ENCODE data around the gene MAN1B1. TPM values are rescaled to one million over a fixed set of nuclear protein-coding genes. Genes with fewer than 3 reads are reported as not detected.
A peak's percentile ranks its signal among the peaks of the same experiment; 100 is the strongest.

MAN1B1 gene
- total RNA-seq, 1 donor from 2014 or later: 58.9 TPM

GRCh38 chr9:137070201-137070905 lies 16.4 kb upstream of the MAN1B1 start, which contains the start of gene SAPCD2:
TSS of gene SAPCD2 (minus strand) at chr9:137070557. CDS start at chr9:137070460, 97 bp downstream.
- H3K27ac Mint-ChIP-seq: peak within 1 kb of the TSS; percentile 71
- H3K9me3 Mint-ChIP-seq: no peaks in the 10 kb centered on the region
- H3K36me3 Mint-ChIP-seq: no peaks in the 10 kb centered on the region
- peaks cover 12% of the 10 kb centered on the region for H3K4me1 Mint-ChIP-seq (ENCODE audit: unreplicated experiment)
- DNase-seq (ENCODE audit: extremely low spot score, unreplicated experiment): no peak
- H3K27me3 Mint-ChIP-seq: peaks cover 19% of the 10 kb centered on the region
- peak within 1 kb of the TSS; percentile 86 for H3K4me3 Mint-ChIP-seq
- no peak for TF ChIP-seq CTCF (conservative IDR thresholded peaks at IDR 0.05)

GRCh38 chr9:137070906-137071275 lies 15.9 kb upstream of the MAN1B1 start:
- peaks cover 22% of the 10 kb centered on the region for H3K27me3 Mint-ChIP-seq
- DNase-seq (ENCODE audit: extremely low spot score, unreplicated experiment): no peak
- peak overlapping the region; percentile 86 for H3K4me3 Mint-ChIP-seq
- peak overlapping the region; percentile 71 for H3K27ac Mint-ChIP-seq
- peaks cover 12% of the 10 kb centered on the region for H3K4me1 Mint-ChIP-seq (ENCODE audit: unreplicated experiment)
- no peaks in the 10 kb centered on the region for H3K36me3 Mint-ChIP-seq
- peak; percentile 64 for TF ChIP-seq CTCF (conservative IDR thresholded peaks at IDR 0.05)
- H3K9me3 Mint-ChIP-seq: no peaks in the 10 kb centered on the region

DNA sequence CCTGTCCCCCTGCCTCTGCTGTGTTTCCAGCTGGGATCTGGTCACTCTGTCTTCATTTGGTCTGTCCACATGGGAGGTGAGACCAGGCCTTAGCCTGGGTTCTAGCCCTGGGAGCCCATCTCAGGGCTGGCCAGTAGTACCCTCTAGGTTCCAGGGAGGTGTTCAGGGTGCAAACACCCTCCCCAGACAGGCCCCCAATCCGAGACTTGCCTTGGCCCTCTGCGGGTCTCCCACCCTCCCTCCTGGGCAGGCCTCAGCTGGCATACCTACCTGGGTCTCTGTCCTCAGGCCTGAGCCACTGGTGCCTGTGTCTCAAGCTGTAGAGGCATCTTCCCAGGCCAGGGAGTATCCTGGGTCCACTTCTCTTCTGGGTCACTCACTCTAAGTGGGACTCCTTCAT lies 15.5 kb upstream of the MAN1B1 start:
- Mint-ChIP-seq H3K27ac (peak overlapping the region; percentile 71), H3K9me3 (no peaks in the 10 kb centered on the region), H3K4me3 (peak overlapping the region; percentile 86), H3K4me1 (ENCODE audit: unreplicated experiment) (peaks cover 12% of the 10 kb centered on the region), H3K27me3 (peaks cover 26% of the 10 kb centered on the region), H3K36me3 (no peaks in the 10 kb centered on the region)
- no peak for TF ChIP-seq CTCF (conservative IDR thresholded peaks at IDR 0.05)
- DNase-seq (ENCODE audit: extremely low spot score, unreplicated experiment): no peak

GRCh38 chr9:137073992-137074399 lies 12.8 kb upstream of the MAN1B1 start:
- peaks cover 37% of the 10 kb centered on the region for H3K27me3 Mint-ChIP-seq

GRCh38 chr9:137074657-137075274 lies 12.0 kb upstream of the MAN1B1 start:
- DNase-seq (ENCODE audit: extremely low spot score, unreplicated experiment): no peak
- Mint-ChIP-seq H3K9me3 (no peaks in the 10 kb centered on the region), H3K36me3 (no peaks in the 10 kb centered on the region), H3K4me1 (ENCODE audit: unreplicated experiment) (peaks cover 8% of the 10 kb centered on the region), H3K27ac (peak overlapping the region; percentile 50), H3K4me3 (peak overlapping the region; percentile 17), H3K27me3 (peaks cover 44% of the 10 kb centered on the region)
- TF ChIP-seq CTCF (conservative IDR thresholded peaks at IDR 0.05): no peak

More at GRCh38 chr9:137073992-137074399, 12.8 kb upstream of the MAN1B1 start:
- Mint-ChIP-seq H3K4me3 (no peak overlapping the region), H3K27ac (no peak overlapping the region), H3K36me3 (no peaks in the 10 kb centered on the region), H3K4me1 (ENCODE audit: unreplicated experiment) (peaks cover 8% of the 10 kb centered on the region), H3K9me3 (no peaks in the 10 kb centered on the region)
- TF ChIP-seq CTCF (conservative IDR thresholded peaks at IDR 0.05): no peak
- no peak for DNase-seq (ENCODE audit: extremely low spot score, unreplicated experiment)

All from type B pancreatic cell (in vitro differentiated cells).